Body of pancreas (tissue), 4 donors: ENCODE data around the gene SCN5A. TPM values are rescaled to one million over a fixed set of nuclear protein-coding genes. Genes with fewer than 3 reads are reported as not detected.

Experiments used
- ATAC-seq: fragments of 150-250 bp; one replicate; pipeline ENCODE4 v1.9.1; 2016
- DNase-seq, 4 donors: peaks; one replicate each; pipeline ENCODE4 v3.0.0-alpha.2; 2019
- H3K27ac ChIP-seq, 4 donors: fragments of 200-600 bp; sonication (generic); 1 replicate in 3 of 4; 2 replicates in 1 of 4; pipeline versions ENCODE4 v1.5.1 to v1.6.1; 2016 to 2019; ENCODE audit warnings: mild to moderate bottlenecking in 1 of 4, mixed read lengths in 1 of 4, moderate library complexity in 1 of 4
- H3K27me3 ChIP-seq, 2 donors: fragments of 200-600 bp; sonication (generic); one replicate each; pipeline ENCODE4 v1.6.0; 2016; ENCODE audit warnings: mild to moderate bottlenecking in 1 of 2
- H3K36me3 ChIP-seq, 2 donors: fragments of 200-600 bp; sonication (generic); replicated peaks in 1 of 2; 2 replicates each; pipeline ENCODE4 v1.5.1; 2016; ENCODE audit warnings: low read depth in 2 of 2; ENCODE audit not compliant: insufficient read depth in 1 of 2
- H3K4me1 ChIP-seq: fragments of 200-600 bp; sonication (generic); one replicate; pipeline ENCODE4 v1.6.0; 2016
- H3K4me3 ChIP-seq, 2 donors: fragments of 200-600 bp; sonication (generic); 1 replicate in 1 of 2; 2 replicates in 1 of 2; pipeline ENCODE4 v1.5.1; 2016 to 2019
- H3K9me3 ChIP-seq, 3 donors: fragments of 200-600 bp; sonication (generic); 1 replicate in 2 of 3; 2 replicates in 1 of 3; pipeline ENCODE4 v1.5.1; 2016
- CTCF ChIP-seq, 7 experiments: fragments of 450-650 bp in 4 of 7; fragments of 200-600 bp in 3 of 7; sonication (generic) in 3 of 7; IDR thresholded peaks; one replicate each; pipeline ENCODE4 v1.5.1; 2016 to 2019; ENCODE audit warnings: antibody characterized with exemption in 7 of 7
- POLR2A ChIP-seq, 3 donors: fragments of 450-650 bp; IDR thresholded peaks; one replicate each; pipeline ENCODE4 v1.6.1; 2016; ENCODE audit warnings: antibody characterized with exemption in 3 of 3, mild to moderate bottlenecking in 2 of 3
- WGBS, 2 donors: methylation state at CpG; one replicate each; pipeline ENCODE4 v1.1.5; 2017; 5-methylcytosine and 5-hydroxymethylcytosine counted together
- intact Hi-C: fragments of 100-400 bp; cut with DNase I; formaldehyde crosslinking; loops from one replicate; pipeline ENCODE4 v1.15.1; 2023
- total RNA-seq, 2 donors: library from RNA; depleted of rRNA; stranded (reverse); fragments of >200 nt; gene quantifications; one replicate each; pipeline ENCODE4 v1.1.0, GENCODE V29; 2016

The SCN5A gene
- total RNA-seq, 2 donors from 2014 or later = 0.26 TPM; not detected in 1

GRCh38 chr3:38544926-38545325, 104.6 kb downstream of the SCN5A start:
- intact Hi-C loops = no loop called here
- Histone ChIP-seq H3K27me3 (no peaks in the 10 kb centered on the region), H3K4me3 (no peak overlapping the region), H3K36me3 (no peaks in the 10 kb centered on the region), H3K4me1 (no peaks in the 10 kb centered on the region), H3K27ac (no peak overlapping the region), H3K9me3 (no peaks in the 10 kb centered on the region)
- DNase-seq (no peak), ATAC-seq (no peak)
- 87 to 90% methylated on average over 2 to 3 of the region's 3 CpGs for WGBS, 2 donors
- TF ChIP-seq POLR2A (IDR thresholded peaks at IDR 0.05) = no peak
- no peak for TF ChIP-seq CTCF (IDR thresholded peaks at IDR 0.05)

GRCh38 chr3:38543586-38543985, 105.9 kb downstream of the SCN5A start:
- no peak for ATAC-seq
- TF ChIP-seq POLR2A (IDR thresholded peaks at IDR 0.05) (no peak), CTCF (IDR thresholded peaks at IDR 0.05) (no peak)
- DNase-seq = no peak
- Histone ChIP-seq H3K4me1 (no peaks in the 10 kb centered on the region), H3K36me3 (no peaks in the 10 kb centered on the region), H3K4me3 (no peak overlapping the region), H3K27ac (no peak overlapping the region), H3K27me3 (no peaks in the 10 kb centered on the region), H3K9me3 (no peaks in the 10 kb centered on the region)
- WGBS, 2 donors = 48 to 68% methylated on average over 4 to 6 of the region's 7 CpGs
- intact Hi-C loops = no loop called here

- TF ChIP-seq CTCF (IDR thresholded peaks at IDR 0.05) = no peak
- TF ChIP-seq POLR2A (IDR thresholded peaks at IDR 0.05) = no peak
- DNase-seq (no peak), ATAC-seq (no peak)
- Histone ChIP-seq H3K36me3 (no peaks in the 10 kb centered on the region), H3K27ac (no peak overlapping the region), H3K9me3 (no peaks in the 10 kb centered on the region), H3K4me1 (no peaks in the 10 kb centered on the region), H3K27me3 (no peaks in the 10 kb centered on the region), H3K4me3 (no peak overlapping the region)
- WGBS, 2 donors = 41 to 53% methylated on average over 4 to 16 of the region's 16 CpGs
- intact Hi-C loops = no loop called here
These were observed 106.8 kb downstream of the SCN5A start for GRCh38 chr3:38542401-38543298.

- ATAC-seq = no peak
- DNase-seq = no peak
- no peak overlapping the region for H3K4me3 ChIP-seq
- H3K9me3 ChIP-seq = no peaks in the 10 kb centered on the region
- no peaks in the 10 kb centered on the region for H3K27me3 ChIP-seq
- H3K4me1 ChIP-seq = no peaks in the 10 kb centered on the region
- no peak overlapping the region for H3K27ac ChIP-seq
- TF ChIP-seq POLR2A (IDR thresholded peaks at IDR 0.05) = no peak
- TF ChIP-seq CTCF (IDR thresholded peaks at IDR 0.05) = no peak
- intact Hi-C loops = no loop called here
- 81 to 83% methylated on average over 9 of the region's 9 CpGs for WGBS, 2 donors
- no peaks in the 10 kb centered on the region for H3K36me3 ChIP-seq
These were observed 107.7 kb downstream of the SCN5A start for GRCh38 chr3:38541806-38542205.
